Measurements from ENCODE around the gene CCDC50.

GRCh38 chr3:191356631-191357439, 27.6 kb downstream of the CCDC50 start:
- TF ChIP-seq NFXL1 (IDR thresholded peaks at IDR 0.05; ENCODE audit: borderline replicate concordance) (no peak), IRF3 (IDR thresholded peaks at IDR 0.05) (no peak), NFIC (IDR thresholded peaks at IDR 0.05; ENCODE audit: low read depth, low read length) (no peak), CTCF (IDR thresholded peaks at IDR 0.05 in 2 of 3, conservative IDR thresholded peaks at IDR 0.05 in 1 of 3; ENCODE audit: control insufficient read depth in 2 of 3, extremely low read depth in 1 of 3, insufficient read depth in 1 of 3, low read depth in 3 of 3, low read length in 3 of 3) (no peak), BCL11A (IDR thresholded peaks at IDR 0.05; ENCODE audit: low read depth, low read length) (no peak), ATF3 (IDR thresholded peaks at IDR 0.05; ENCODE audit: borderline replicate concordance, extremely low read depth, low read depth, low read length) (no peak), EGR1 (IDR thresholded peaks at IDR 0.05; ENCODE audit: borderline replicate concordance in 1 of 2, low read depth in 2 of 2, low read length in 2 of 2) (no peak), JUNB (IDR thresholded peaks at IDR 0.05) (no peak), NRF1 (conservative IDR thresholded peaks at IDR 0.05; ENCODE audit: low read depth, low read length) (no peak), ZZZ3 (IDR thresholded peaks at IDR 0.05; ENCODE audit: control insufficient read depth, insufficient read length, low read depth) (no peak), REST (IDR thresholded peaks at IDR 0.05; ENCODE audit: low read depth, low read length) (no peak), CBFB (IDR thresholded peaks at IDR 0.05; ENCODE audit: low read depth) (no peak)

All from GM12878 (cell line).